Superior temporal gyrus (tissue), 1 donor: Measurements from ENCODE around the gene SEC23IP.

Source experiments
- DNase-seq: peaks from one replicate; pipeline ENCODE4 v3.0.0-alpha.2; 2016; ENCODE audit errors: extremely low spot score

The SEC23IP gene

DNA sequence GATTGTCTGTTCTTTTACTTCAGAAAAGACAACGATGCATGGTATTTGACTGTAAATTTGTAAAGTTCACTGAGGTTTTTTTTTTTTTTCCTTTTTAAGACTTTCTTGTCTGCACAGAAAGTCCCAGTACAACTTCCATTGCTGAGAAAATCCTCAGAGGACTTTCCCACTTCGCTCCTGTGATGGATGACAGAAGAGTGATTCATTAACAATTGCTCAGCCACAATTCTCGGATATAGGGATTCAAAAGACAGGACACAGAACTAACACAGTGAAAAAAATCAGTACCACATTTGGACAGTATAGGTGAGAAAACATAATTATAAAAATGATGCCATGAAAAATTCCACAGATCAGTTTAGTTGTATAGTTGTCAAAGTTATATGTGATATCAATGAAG is 48.0 kb downstream of the SEC23IP start:
- no peak for DNase-seq

DNA sequence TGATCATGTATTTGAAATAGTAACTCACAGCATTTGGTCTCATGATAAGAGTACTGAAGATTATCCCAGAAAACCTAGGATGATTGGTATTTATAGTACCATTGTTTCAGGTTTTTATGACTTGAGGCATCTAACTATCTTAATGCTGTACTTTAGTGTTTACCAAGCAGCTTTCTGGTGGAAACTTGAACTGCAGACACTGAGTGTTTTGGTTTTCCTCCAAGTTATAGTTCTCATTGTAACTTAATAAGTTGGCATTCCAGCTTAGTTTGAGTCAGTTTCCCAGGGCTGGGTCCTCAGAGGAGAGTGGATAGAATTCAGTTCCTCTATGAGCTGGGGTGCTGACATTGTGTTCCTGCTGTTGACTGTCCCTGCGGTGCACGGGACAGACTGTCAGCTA is 50.4 kb downstream of the SEC23IP start:
- no peak for DNase-seq

DNA sequence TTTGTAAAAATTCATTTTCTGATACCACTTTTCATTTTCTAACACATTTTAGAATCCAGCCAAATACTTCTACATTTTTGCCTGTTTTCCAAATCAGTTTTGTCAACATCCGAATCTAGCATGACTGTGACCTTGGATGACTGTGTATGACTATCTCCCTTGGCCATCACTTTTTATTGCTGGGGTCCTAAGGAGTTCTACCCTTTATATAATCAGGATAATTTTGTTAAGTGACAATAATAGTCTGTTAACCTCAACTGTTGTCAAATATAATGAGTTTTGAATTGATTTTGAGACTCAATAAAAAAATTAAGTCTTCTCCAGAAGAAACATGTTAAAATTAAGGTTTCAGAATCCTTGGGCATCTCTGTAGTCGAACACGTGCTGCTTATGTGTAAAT is 53.3 kb downstream of the SEC23IP start:
- no peak for DNase-seq

DNA sequence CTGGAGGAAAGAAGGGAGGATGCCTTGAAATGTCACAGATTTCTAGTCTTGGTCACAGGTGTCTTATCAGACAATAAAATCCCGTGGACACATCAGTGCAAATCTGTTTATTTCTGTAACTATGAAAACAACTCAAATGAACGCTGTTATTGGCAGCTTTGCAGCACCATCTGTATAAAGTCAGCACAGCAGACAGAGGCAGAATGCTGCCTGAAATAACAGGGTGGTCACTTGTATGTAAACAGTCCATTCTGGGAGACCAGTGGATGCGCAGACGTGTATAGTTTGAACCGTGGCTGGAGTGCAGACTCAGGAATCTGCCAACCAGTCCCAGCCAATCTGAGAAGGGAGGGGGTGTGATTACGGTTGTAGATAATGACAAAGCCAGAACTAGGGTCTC is 54.8 kb downstream of the SEC23IP start:
- DNase-seq: no peak

DNA sequence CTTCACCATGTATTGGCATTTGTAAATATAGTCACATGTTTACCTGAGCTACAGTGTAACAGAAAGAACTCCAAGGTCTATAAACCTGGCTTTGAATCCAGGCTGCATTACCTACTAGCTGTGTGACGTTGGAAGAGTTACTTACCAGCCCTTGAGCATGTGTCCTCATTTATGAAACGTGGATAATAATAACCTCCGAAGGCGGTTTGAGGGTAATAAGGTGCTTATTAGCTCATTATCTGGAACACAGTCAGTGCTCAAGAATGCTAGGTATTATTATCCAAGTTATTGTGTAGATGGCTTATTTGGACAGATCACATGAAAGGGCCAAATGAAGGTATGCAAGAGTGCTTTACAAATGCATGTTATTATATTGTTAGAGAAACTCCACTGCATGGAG is 64.9 kb downstream of the SEC23IP start:
- no peak for DNase-seq

DNA sequence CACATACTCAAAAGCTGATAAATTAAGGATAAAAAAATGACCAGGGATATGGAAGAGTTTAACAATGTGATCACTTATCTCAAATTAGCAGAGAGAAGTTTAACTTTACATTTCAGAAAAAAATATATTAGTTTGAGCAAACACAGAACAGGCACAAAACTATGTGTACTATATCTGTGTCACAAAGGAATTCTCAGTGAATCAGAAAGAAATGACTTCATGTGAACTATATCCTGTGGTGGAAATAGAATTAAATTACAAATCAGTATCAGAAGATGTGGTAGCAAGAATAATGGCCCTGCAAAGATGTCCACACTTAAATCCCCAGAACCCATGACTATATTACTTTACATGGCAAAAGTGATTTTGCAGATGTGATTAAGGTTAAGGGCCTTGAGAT is 70.3 kb downstream of the SEC23IP start:
- DNase-seq: no peak

DNA sequence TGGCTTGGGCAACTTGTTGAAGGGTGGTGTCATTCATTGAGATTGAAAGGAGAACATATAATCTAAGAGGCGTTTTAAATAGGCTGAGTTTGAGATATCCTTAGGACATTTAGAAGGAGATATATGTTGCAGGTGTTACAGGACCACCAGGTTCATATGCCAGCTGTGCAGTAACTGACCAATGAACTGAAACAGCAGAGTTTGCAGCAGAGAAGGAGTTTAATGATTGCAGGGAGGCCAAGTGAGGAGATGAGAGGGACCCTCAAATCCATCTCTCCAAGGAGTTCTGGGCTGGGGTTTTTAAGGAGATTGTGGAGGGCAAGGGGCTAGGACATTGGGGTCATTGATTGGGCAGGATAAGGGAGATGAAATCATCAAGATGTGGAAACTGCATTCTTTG is 74.5 kb downstream of the SEC23IP start:
- no peak for DNase-seq

DNA sequence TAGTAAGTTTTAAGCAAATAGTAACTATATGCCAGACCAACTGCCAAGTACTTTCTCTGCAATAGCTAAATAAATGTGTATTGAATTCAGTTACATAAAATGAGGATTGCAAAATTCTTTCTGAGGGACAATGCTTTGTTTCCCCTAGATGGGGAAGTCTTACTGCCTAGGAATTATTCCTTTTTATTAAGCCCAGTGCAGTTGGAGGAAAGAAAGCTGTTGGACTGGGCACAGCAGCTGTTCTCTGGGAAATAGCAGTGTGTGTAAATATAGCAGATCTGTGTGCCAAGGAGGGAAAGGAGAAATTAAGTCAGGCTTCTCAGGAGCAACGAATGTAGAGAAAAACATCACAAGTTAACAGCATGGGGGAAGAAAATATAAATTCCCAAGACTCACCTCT is 77.1 kb downstream of the SEC23IP start:
- no peak for DNase-seq

DNA sequence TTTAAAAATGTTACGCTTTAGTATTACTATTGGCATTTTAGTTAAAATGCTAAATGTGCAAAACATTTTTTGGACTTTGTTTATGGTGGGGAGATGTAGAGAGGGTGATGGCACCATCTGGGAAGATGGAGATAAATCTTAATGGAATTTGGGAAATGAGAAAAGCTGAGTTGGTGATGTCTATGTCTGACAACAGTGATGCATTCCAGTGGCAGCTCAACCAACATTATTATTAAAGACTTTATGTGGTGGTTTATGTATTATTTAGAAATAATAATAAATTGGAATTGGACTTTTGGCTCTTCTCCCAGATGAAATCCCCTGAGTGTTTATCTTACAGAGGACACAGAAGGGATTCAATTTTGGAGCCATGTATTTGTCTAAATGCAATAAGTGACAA is 77.6 kb downstream of the SEC23IP start:
- DNase-seq: no peak

DNA sequence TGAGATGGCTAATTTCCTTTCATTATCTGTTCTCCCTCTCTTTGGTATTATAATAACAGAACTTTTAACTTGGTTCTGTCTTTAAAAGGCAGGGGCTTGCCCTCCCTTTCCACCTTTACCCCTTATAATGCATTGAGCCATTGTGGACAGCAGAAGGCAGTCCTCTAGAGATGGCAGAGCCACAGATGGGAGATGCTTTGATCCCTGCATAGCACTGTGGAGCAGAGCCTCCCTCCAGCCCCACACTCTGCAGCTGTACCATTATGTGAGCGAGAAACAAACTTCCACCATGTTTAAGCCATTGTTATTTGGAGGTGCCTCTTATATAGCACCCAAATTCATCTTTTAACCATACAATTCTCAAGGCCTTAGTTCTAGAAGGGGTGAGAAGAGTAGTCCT is 78.4 kb downstream of the SEC23IP start:
- no peak for DNase-seq

DNA sequence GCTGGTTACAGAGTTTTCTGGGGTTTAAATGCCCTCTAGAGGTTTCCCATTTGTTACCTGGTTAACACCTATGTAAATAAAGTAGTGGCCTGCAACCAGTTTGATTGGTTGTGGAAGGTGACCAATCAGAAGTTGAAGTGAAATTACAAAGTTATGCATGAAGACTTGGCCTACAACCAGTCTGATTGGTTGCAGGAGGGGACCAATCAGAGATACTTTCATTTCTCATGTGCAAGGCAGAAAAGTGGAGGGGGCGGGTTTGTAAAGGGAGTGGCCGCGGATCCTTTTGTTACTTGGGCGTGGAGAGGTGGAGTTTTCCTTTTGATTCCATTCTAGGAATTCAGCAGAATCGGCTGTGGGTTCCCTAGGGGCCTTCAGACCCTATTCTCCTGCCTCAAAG is 80.8 kb downstream of the SEC23IP start:
- DNase-seq: no peak

DNA sequence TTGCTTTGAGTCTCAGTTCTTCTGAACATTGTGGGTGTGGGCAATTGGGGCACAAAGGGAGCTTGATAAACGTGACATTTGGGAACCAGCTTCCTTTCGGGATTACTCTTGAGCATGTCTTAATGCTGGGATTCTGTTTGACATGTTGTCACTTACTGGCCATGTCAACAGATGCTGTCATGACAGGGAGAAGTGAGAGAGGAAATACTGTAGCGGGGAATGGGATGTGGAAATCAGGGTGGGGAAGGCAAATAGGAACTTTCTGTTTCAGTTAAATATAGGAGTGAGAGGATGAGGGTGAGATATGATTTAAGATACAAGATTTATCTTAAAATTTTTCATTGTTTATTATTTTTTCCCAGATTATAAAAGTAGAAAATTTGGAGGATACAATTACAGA is 83.9 kb downstream of the SEC23IP start:
- DNase-seq: no peak

DNA sequence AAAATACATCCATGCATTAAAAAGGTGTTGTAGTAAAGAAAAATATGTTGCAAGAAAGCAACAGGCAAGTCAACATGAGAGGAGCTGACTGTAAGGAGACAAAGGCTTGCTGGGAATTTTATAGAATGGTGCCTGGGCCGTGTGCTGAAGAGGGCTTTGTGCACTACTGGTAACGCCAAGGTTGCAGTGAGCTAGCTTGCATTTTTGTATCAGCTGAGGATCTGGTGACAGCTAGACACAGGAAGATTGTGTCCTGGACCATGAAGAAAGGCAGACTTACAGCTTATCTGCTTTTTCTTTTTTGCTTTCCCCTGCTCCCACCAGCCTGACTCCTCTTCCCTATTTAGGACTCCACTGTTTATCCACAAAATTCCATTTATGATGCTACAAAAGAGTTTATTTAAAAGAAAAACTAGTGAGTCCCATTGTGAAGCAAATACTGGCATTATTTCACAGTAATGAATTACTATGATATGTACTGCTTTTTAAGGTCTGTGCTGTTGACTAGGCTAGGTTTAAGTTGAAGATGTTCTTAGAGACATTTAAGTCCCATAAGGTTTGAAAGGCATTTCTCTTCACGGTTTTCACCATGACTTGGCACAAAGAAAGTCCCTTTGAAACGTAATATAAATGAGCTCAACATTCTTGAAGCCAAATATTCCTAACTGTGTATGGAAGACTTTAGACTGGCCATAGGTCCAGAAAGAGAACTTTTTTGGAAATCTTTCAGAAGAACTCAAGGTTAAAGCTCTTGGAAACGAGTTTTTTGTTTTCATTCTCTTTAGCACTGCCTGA is 88.6 kb downstream of the SEC23IP start:
- DNase-seq: no peak

DNA sequence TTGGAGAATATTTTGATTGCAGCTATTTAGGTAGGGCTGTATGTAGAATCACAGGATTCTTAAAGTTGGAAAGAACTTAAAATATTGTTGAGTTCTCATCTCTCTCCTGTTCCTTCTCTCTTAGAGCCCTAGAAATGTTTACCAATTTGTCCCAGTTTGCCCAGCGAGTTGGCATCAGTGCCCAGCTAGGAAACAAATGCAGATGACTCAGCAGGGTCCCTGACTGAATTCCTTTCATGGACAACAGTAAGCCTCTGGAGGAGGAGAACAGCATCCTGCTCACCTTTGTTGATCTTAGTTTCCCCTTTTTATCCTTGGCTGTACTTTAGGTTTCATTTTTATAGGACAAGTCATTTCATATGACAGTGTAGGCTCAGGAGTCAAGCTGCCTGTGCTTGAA is 89.3 kb downstream of the SEC23IP start:
- DNase-seq: no peak

DNA sequence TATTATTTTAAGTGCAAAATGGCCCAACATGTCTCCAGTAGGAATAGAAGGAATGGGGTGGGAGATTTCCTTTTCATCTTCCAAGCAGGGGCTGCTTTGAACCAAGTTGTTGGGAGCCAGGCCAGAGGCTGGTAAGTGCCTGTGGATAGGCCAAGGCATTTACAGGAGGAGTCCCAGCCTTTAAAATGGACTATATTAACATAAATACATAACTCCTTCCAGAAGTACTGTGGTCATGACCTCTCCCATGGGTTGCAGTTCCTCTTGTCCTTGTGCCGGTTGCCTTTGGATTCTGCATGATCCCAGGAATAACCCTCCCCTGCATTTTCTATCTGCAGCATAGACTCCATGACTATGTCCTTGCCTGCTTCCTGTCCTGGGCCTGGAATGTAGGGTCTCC is 95.8 kb downstream of the SEC23IP start:
- no peak for DNase-seq

DNA sequence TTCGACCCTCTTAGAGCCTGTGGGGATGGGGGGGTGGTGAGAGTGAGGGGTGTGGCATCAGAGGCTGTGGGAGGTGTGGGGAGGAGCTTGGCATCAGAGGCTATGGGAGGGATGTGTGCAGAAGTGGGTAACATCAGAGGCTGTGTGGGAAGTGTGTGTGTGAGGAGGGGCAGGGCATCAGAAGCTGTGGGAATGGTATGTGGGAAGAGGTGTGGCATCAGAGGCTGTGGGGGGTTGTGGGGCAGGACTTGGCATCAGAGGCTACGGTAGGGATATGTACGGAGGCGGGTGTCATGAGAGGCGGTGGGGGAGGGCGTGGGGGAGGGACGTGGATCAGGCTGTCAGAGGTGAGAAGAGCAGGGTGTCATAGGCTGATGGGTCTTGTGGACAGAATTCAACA is 97.4 kb downstream of the SEC23IP start:
- DNase-seq: no peak

DNA sequence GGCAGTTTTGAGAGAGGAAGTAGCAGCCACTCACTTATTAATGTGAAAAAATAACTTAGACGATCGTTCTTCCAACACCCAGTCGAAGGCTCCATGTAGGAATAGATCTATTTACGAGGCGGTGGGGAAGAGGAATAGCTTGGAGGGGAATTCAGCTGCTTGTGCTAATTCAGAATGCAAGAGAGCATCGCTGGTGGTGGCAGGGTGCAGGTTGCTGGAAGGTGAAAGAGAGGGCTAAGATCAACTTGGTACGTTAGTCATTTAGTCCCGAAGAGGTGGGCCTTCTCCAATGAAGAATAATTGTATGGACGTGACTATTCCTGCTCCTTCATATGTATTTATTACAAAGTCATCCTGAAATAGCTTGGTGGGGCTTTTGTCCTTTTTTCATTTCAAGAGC is 98.5 kb downstream of the SEC23IP start:
- DNase-seq: no peak

DNA sequence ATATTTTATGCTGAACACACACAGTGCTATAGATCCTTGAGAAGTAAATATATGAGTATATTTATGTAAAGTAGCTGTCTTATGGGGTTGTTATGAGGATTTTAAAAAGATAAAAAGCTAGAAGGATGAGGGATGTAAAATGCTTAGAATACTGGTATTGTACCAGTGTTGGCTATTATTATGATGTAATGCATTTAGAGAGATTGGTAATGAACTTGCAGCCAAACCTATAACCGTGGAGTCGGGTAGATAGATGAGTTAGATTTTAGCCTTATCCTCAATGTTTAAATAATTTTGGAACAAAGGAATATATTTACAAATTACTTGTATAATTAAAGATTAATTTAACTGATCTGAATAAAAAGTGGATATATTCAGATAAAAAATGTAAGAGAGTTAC is 99.3 kb downstream of the SEC23IP start:
- DNase-seq: no peak
